NCI-H2196 (cell line): ENCODE measurements around the gene SNRNP27.
"Not testable (repeated sequence)": the region's sequence is repeated elsewhere in the genome, so short reads cannot be mapped to it uniquely, and the experiment has no call there.

Experiments used
- DNase-seq: peaks from one replicate; lab custom pipeline; 2025; ENCODE audit not compliant: unreplicated experiment; lab: John Stamatoyannopoulos, UW

SNRNP27 gene

DNA sequence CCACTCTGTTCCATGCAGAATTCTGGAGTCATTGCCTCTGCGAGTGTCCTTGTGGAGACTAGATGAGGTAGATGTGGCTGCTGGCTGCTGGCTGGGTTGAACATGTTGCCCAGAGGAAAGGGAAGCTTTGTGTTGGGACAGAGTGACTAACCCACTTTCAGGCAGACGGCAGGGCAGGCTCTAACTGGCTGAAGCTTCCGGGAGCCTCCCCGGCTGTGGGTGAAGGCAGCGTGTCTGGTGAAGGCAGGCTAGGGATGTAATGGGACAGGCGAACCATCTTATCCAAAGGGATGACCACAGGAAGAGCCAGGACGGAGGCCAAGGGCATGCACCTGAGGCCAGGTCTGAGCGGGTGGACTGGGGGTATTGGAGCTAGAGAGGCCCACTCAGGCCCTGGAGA is 51.7 kb downstream of the SNRNP27 start:
- no peak for DNase-seq

GRCh38 chr2:69945941-69946340 is 52.2 kb downstream of the SNRNP27 start:
- DNase-seq = no peak

DNA sequence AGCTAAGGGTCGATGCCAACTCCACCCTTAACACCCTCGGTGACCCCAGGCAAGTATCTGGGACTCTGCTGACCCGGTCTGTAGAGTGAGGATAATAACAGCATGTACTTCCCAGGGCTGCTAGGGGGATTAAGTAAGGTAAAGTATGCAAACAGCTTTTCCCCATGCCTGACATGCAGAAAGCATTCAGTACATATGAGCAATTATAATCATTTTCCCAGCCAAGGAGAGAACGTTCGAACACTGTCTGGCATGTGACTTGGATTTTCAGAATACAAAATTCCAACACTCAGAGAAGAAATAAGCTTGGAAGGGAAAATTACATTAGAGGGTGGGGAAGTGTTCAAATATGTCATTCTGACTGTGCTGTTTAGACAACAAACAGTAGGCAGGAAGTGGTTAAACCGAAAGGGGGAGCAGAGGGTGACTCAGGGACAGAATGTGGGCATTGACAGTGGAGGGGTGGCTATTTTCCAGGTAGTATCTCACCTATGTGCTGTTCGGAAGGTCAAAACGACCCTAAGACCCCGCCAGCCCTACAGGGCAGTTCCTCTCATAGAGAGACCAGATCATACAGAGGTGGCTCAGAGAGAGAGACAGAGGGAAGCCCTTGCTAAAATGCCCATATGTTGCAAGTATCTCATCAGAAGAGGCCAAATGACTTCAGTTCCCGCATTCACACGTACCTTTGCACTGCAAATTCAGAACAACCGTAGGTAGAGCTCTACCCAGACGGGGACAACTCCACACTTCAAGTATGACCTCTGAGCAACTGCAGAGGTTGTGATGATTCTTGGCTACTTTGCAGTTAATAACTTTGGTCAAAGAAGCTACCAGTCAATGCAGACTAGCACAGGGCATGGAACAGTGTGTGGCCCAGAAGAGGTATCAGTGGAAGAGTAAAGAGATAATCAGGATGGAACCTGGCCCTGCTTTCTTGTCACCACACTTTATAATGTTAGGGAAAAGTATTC is 52.9 kb downstream of the SNRNP27 start:
- DNase-seq = no peak

DNA sequence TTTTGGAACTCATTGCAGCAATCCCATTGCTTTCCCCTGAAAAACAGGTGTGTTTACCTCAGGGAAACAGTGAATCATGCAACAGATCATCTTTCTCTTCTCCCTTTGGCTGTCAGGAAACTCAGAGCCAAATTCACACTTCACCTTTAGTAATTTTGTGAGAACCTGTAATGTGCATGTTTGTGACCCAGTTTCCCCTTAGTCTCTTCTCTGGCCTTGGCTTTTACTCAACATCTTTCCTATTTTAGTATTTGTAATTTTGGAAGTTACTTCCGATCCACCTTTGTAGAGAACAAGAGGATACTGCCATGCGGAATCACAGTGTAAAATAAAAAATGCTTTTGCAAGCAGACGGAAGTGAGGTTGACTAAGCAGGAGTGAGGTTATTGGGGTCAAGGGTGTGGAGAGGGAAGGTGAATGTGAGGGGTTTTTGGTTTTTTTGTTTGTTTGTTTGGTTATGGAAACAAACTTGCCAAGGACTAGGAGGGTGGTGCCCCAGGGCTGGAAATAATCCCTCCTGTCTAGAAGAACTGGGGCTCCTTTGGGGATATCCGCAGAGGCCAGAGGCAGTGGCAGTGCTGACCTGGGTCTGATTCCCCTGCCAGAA is 53.7 kb downstream of the SNRNP27 start:
- DNase-seq = no peak

DNA sequence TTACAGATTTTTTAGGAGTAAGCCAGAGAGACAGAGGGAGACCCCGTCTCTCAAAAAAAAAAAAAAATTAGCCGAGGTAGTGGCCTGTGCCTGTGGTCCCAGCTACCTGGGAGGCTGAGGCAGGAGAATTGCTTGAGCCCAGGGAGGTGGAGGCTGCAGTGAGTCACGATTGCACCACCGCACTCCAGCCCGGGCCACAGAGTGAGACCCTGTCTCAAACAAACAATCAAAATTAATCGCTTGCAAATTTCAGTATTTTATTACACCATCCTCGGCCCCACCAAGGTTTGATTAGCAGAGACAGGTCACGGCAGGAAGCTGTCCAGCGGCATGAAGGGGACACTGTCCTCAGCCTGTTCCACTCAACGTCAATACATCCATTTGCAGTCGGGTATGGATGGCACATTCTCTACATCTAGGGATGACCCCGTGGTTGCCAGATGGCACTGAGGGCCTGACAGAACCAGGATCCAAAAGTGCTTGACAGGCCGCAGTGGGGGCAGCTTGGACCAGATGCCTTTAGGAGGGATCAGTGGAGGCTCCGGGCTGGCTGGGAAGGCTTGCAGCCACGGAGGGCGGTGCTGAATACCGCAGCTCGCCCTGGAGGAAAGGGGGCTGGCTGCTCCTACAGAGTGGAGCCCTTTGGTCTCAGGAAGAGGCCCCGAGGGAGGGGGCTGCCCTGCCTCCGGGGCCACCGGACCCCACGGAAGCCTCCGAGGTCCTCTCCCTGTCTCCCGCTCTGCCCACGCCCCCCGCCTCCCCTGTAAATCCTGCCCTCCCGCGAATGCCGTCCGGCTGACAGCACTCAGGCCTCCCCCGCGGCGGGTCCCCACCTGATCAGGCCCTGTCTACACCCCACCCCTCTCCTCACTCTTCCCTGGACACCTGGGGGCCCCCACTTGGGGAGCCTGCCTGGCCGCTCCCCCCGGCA is 54.5 kb downstream of the SNRNP27 start:
- no peak for DNase-seq

DNA sequence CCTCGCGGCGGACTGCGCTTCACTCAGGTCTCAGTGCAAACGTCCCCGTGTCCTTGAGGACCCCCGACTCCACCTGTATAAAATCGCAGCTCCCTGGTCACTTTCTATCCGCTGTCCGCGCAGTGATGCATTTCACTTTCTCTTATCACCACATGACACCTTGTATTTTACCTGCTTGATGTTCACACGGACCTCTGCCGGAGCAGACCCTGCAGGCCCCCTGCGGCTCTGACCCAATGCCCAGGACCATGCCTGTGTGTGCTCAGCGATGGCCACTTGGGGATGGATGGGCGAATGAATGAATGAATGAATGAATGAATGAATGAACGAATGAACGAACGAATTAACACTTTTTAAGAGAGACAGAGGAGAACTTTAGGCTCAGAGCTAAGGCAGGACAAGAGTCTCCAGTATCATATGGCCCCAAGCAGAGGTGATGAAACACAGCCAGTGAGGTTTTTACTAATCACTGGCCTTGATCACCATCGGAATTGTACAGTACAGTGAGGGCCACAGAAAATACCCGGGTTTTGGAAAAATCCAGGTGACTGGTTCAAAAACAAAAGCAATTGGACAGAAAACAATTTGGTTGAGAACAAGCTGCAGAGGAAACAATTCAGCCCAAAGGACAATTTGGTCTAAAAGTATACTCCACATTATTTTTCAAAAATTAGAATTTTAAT is 55.3 kb downstream of the SNRNP27 start:
- no peak for DNase-seq

DNA sequence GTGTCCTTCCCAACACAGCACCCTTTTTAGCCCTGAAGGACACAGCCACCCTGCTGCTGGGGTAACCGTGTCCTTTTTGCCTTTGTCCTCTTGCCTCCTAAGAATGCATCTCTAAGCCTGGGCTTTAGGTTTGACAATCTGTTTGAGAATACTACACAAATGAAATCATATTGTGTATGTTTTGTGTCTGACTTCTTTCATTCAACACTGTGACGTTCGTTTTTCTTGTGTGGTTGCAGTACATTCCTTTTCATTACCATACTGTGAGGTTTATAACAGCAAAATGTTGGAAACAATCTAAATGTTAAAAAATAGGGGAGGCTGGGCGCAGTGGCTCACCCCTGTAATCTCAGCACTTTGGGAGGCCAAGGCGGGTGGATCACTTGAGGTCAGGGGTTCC is 56.5 kb downstream of the SNRNP27 start:
- DNase-seq = no peak

- DNase-seq = not testable (repeated sequence)
These were observed 56.9 kb downstream of the SNRNP27 start for GRCh38 chr2:69950671-69951070.

DNA sequence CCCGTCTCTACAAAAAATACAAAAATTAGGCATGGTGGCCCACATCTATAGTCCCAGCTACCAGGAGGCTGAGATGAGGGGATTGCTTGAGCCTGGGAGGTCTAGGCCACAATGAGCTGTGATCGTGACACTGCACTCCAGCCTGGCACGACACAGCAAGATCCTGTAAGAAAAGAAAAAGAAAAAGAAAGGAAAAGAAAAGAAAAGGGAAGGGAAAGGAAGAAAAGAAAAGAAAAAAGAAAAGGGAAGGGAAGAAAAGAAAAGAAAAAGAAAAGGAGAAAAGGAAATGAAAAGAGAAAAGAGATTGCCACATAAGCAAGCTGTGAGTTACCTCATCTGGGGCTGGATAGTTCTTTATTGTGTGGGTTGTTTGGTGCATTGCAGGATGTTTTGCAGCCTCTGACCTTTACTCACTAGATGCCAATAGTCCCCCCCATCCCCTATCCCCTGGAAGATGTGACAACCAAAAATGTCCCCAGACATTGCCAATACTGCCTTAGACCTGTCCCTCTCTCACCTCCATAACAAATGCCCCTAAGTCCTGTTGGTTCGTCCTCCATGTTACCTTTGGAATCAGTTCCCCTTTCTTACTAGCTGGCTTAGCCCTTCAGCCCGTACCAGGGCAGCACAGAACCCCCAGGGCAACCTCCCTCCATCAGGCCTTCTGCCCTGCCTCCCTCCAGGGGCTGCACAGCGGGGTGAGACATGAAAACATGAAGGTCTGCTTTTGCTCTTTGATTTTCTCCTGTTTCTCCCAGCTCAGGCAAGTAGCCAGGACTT is 58.8 kb downstream of the SNRNP27 start:
- DNase-seq = no peak

- DNase-seq = no peak
These were observed 60.3 kb downstream of the SNRNP27 start for GRCh38 chr2:69954084-69954483.
